DOHH2 (cell line): Measurements from ENCODE around the gene MAPK13.

ENCODE experiments used
- H3F3A ChIP-seq: fragments of 200-600 bp; sonication (generic), shearing (Covaris generic); 2 replicates; pipeline ENCODE4 v1.6.0; 2016; ENCODE audit warnings: antibody characterized with exemption, mild to moderate bottlenecking; ENCODE audit not compliant: control insufficient read depth, insufficient read depth
- H3K27ac ChIP-seq: fragments of 200-600 bp; sonication (generic); 2 replicates; pipeline ENCODE4 v1.5.1; 2014; ENCODE audit warnings: low read depth, mild to moderate bottlenecking, low read length, moderate library complexity
- H3K27me3 ChIP-seq: fragments of 200-600 bp; sonication (generic); 2 replicates; pipeline ENCODE4 v1.6.1; 2014; ENCODE audit warnings: mild to moderate bottlenecking, low read length, mixed read lengths; ENCODE audit not compliant: control insufficient read depth
- H3K36me3 ChIP-seq: fragments of 200-600 bp; sonication (generic); 2 replicates; pipeline ENCODE4 v1.6.1; 2014; ENCODE audit warnings: mild to moderate bottlenecking, low read length, moderate library complexity, mixed read lengths; ENCODE audit not compliant: control insufficient read depth
- H3K4me1 ChIP-seq: fragments of 200-600 bp; sonication (generic); 2 replicates; pipeline ENCODE4 v1.6.1; 2014; ENCODE audit warnings: mild to moderate bottlenecking, low read length, mixed read lengths; ENCODE audit not compliant: control insufficient read depth
- H3K4me2 ChIP-seq: fragments of 200-600 bp; sonication (generic); 2 replicates; pipeline ENCODE4 v1.6.0; 2014; ENCODE audit warnings: mild to moderate bottlenecking, low read length, moderate library complexity
- H3K4me3 ChIP-seq: fragments of 200-600 bp; sonication (generic); 2 replicates; pipeline ENCODE4 v1.5.1; 2014; ENCODE audit warnings: mild to moderate bottlenecking, low read length, mixed read lengths
- H3K79me2 ChIP-seq: fragments of 200-600 bp; sonication (generic); 2 replicates; pipeline ENCODE4 v1.6.1; 2014; ENCODE audit warnings: mild to moderate bottlenecking, low read length, mixed read lengths; ENCODE audit not compliant: control insufficient read depth
- H3K9me2 ChIP-seq: fragments of 200-600 bp; sonication (generic); replicated peaks from 2 replicates; pipeline ENCODE4 v1.6.1; 2014; ENCODE audit warnings: mild to moderate bottlenecking, low read length, mixed read lengths; ENCODE audit not compliant: control insufficient read depth
- H3K9me3 ChIP-seq: fragments of 200-600 bp; sonication (generic); 2 replicates; pipeline ENCODE4 v1.6.1; 2014; ENCODE audit warnings: antibody characterized with exemption, low read length, mixed read lengths; ENCODE audit not compliant: control insufficient read depth, insufficient read depth
- H4K20me1 ChIP-seq: fragments of 200-600 bp; sonication (generic); 2 replicates; pipeline ENCODE4 v1.6.0; 2014; ENCODE audit warnings: low read depth, mild to moderate bottlenecking, antibody characterized with exemption, low read length, moderate library complexity; ENCODE audit not compliant: control insufficient read depth, insufficient read depth
- CTCF ChIP-seq: fragments of 200-600 bp; sonication (generic); IDR thresholded peaks from one replicate; pipeline ENCODE4 v1.5.1; 2014; ENCODE audit warnings: antibody characterized with exemption, mild to moderate bottlenecking, low read depth, low read length; ENCODE audit not compliant: poor library complexity, severe bottlenecking
- EZH2phosphoT487 ChIP-seq: fragments of 200-600 bp; sonication (generic); IDR thresholded peaks from 2 replicates; pipeline ENCODE4 v1.6.1; 2017; ENCODE audit warnings: borderline replicate concordance, mild to moderate bottlenecking, antibody characterized with exemption, low read length, moderate library complexity, mixed read lengths

The MAPK13 gene

GRCh38 chr6:36117658-36118549, 12.4 kb upstream of the MAPK13 start:
- Histone ChIP-seq H3K27ac (peak overlapping the region; percentile 22; the same call in 1 of the 2 replicates), H3K36me3 (no peaks in the 10 kb centered on the region), H3K9me2 (no peaks in the 10 kb centered on the region), H3K27me3 (no peaks in the 10 kb centered on the region), H4K20me1 (no peaks in the 10 kb centered on the region), H3K9me3 (no peaks in the 10 kb centered on the region), H3K4me1 (peaks cover 100% of the 10 kb centered on the region), H3K4me3 (no peak overlapping the region), H3F3A (peaks cover 32% of the 10 kb centered on the region), H3K79me2 (no peaks in the 10 kb centered on the region), H3K4me2 (0 out of 2 replicates have a peak overlapping the region, but pooled peaks have one; percentile 9)
- TF ChIP-seq EZH2phosphoT487: no peak
- no peak for TF ChIP-seq CTCF

GRCh38 chr6:36118550-36119107, 11.7 kb upstream of the MAPK13 start:
- no peak for TF ChIP-seq EZH2phosphoT487
- TF ChIP-seq CTCF: no peak
- Histone ChIP-seq H3K4me2 (0 out of 2 replicates have a peak overlapping the region, but pooled peaks have one; percentile 9), H3K27ac (no peak overlapping the region), H4K20me1 (no peaks in the 10 kb centered on the region), H3K79me2 (no peaks in the 10 kb centered on the region), H3K4me3 (no peak overlapping the region), H3F3A (peaks cover 27% of the 10 kb centered on the region), H3K9me2 (no peaks in the 10 kb centered on the region), H3K36me3 (no peaks in the 10 kb centered on the region), H3K27me3 (no peaks in the 10 kb centered on the region), H3K9me3 (no peaks in the 10 kb centered on the region), H3K4me1 (peaks cover 100% of the 10 kb centered on the region)

- no peaks in the 10 kb centered on the region for H3K36me3 ChIP-seq
- peaks cover 27% of the 10 kb centered on the region for H3F3A ChIP-seq
- TF ChIP-seq CTCF (no peak), EZH2phosphoT487 (no peak)
- no peaks in the 10 kb centered on the region for H3K79me2 ChIP-seq
- H3K4me2 ChIP-seq: no peak overlapping the region
- no peaks in the 10 kb centered on the region for H4K20me1 ChIP-seq
- H3K4me1 ChIP-seq: peaks cover 98% of the 10 kb centered on the region
- no peaks in the 10 kb centered on the region for H3K9me3 ChIP-seq
- peak overlapping the region; percentile 89; the same call in 1 of the 2 replicates for H3K27ac ChIP-seq
- no peaks in the 10 kb centered on the region for H3K9me2 ChIP-seq
- no peak overlapping the region for H3K4me3 ChIP-seq
- H3K27me3 ChIP-seq: no peaks in the 10 kb centered on the region
Measured at GRCh38 chr6:36119209-36119608, 11.1 kb upstream of the MAPK13 start.
